ENCODE data around the gene EHF.

The EHF gene

DNA sequence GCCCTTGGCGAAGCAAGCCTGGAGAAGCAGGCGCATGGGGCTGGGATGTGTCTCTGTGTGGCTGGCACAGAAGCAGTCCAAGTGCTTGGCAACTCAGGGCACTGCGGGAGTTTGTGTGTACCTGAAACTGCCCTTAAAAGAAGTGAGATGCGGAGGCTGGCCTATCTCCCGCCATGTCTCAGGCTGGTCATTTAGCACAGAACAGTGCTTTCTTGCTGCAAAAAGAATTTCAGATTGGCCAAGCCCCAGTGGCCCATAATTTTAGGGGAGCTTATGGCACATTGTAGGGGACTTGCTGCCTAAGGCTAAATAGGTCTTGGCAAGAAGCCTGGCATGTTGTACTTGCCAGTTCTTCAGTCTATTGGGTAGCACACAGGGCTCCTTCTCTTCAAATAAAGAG lies 16.4 kb downstream of the EHF start:
- intact Hi-C loops (cut with DNase I; ENCODE audit: low total_unique reads), result no loop called here
- H3K36me3 ChIP-seq, result no peaks in the 10 kb centered on the region
- H3K27me3 ChIP-seq, result peaks cover 0 to 3% of the 10 kb centered on the region in 2 donors
- H3K4me3 ChIP-seq, result no peak overlapping the region
- H3K4me1 ChIP-seq, result peaks cover 0 to 19% (median 6%) of the 10 kb centered on the region in 4 donors
- H3K9me3 ChIP-seq, result no peaks in the 10 kb centered on the region
- TF ChIP-seq, protein P1, sequence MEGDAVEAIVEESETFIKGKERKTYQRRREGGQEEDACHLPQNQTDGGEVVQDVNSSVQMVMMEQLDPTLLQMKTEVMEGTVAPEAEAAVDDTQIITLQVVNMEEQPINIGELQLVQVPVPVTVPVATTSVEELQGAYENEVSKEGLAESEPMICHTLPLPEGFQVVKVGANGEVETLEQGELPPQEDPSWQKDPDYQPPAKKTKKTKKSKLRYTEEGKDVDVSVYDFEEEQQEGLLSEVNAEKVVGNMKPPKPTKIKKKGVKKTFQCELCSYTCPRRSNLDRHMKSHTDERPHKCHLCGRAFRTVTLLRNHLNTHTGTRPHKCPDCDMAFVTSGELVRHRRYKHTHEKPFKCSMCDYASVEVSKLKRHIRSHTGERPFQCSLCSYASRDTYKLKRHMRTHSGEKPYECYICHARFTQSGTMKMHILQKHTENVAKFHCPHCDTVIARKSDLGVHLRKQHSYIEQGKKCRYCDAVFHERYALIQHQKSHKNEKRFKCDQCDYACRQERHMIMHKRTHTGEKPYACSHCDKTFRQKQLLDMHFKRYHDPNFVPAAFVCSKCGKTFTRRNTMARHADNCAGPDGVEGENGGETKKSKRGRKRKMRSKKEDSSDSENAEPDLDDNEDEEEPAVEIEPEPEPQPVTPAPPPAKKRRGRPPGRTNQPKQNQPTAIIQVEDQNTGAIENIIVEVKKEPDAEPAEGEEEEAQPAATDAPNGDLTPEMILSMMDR (IDR thresholded peaks at IDR 0.05), result no peak
- DNase-seq, result no peak
- no peak overlapping the region for H3K27ac ChIP-seq

DNA sequence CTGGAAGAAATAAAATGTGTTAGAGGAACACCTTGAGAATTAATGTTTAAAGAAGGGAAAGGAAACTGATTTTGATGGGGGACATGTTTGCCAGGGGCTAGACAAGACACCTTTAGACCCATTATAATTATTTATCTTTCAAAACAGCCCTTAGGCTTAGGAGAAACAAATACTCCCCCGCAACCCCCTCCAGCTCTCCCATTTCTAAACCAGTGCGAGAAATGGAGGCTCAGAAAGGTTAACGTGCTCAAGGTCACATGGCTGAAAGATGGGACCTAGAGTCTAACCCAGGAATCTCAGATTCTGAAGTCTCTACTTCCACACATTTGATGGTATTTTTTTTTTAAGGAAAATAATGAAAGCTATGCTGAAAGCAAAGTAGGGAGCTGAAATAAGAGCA lies 18.0 kb downstream of the EHF start:
- H3K36me3 ChIP-seq, result no peaks in the 10 kb centered on the region
- H3K4me1 ChIP-seq, result peaks cover 0 to 13% (median 3%) of the 10 kb centered on the region in 4 donors
- no peak overlapping the region for H3K4me3 ChIP-seq
- TF ChIP-seq, protein P1 (IDR thresholded peaks at IDR 0.05), result no peak
- H3K27ac ChIP-seq, result no peak overlapping the region
- intact Hi-C loops (cut with DNase I; ENCODE audit: low total_unique reads), result no loop called here
- no peaks in the 10 kb centered on the region for H3K9me3 ChIP-seq
- DNase-seq, result no peak
- H3K27me3 ChIP-seq, result peaks cover 0 to 3% of the 10 kb centered on the region in 2 donors

DNA sequence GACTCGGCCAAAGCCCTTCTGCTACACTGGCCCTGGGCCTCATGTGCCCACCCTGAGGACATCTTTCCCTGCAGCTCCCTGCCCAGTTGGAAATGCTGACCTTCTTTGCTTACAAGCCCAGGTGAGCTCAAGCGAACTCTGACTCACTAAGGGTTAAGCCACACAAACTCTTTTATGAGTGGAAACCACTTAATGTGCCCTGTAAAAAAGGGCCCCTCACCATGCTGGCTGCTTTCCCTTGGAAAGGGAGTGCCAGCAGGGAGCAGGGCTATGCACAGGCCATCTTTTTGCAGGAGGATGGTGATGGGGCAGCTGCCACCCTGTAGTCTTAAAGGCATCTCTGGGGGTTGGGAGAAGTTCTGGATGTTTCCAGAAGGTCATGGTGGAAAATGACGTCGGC lies 18.7 kb downstream of the EHF start:
- TF ChIP-seq, protein P1 (IDR thresholded peaks at IDR 0.05), result no peak
- H3K4me3 ChIP-seq, result no peak overlapping the region
- no peak for DNase-seq
- no peaks in the 10 kb centered on the region for H3K9me3 ChIP-seq
- H3K36me3 ChIP-seq, result no peaks in the 10 kb centered on the region
- no peak overlapping the region for H3K27ac ChIP-seq
- peaks cover 0 to 5% of the 10 kb centered on the region in 2 donors for H3K27me3 ChIP-seq
- peaks cover 0 to 9% (median 0%) of the 10 kb centered on the region in 4 donors for H3K4me1 ChIP-seq
- intact Hi-C loops (cut with DNase I; ENCODE audit: low total_unique reads), result no loop called here

DNA sequence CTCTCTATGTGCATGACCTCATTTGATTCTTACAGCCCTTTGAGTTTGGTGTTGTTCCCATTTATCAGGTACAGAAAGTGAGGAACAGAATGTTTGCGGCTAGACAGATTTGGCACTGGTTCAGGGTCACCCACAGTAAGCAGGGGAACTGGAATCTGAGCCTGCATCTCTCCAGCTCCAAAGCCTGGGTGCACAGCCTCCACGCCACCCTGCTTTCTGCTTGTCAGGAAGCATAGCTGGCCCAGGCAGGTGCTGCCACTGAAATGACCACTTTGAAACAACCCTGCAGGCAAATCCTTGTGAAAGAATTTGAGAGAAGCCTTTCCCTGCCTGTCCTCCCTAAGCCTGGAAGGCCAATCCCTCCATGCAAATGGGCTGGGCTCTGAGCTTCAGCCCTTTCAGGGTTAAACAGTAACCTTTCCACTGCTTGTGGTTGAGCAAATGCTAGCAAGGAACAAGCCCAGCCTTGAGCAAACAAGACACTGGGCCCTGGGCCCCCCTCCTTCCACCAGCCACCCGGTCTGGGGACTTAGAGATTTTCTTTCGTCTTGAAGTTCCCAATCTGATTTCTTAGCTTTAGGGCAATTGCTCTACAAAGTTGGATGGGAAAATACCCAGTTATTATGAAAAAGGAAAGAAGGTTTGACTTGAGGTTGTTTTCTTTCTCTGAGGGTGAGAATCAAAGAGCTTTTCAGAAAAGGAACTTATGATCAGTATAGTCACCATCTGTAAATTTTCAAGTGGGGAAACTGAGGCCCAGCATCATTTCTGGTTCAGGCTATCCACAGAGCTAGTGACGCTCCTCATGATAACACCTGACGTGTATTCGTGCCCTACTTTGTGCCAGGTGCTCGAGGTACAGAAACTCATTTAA lies 19.4 kb downstream of the EHF start:
- Histone ChIP-seq H3K4me3 (no peak overlapping the region), H3K9me3 (no peaks in the 10 kb centered on the region), H3K27me3 (peaks cover 0 to 5% of the 10 kb centered on the region in 2 donors), H3K27ac (no peak overlapping the region), H3K36me3 (no peaks in the 10 kb centered on the region), H3K4me1 (peaks cover 0 to 9% (median 0%) of the 10 kb centered on the region in 4 donors)
- TF ChIP-seq, protein P1 (IDR thresholded peaks at IDR 0.05), result no peak
- no peak for DNase-seq
- intact Hi-C loops (cut with DNase I; ENCODE audit: low total_unique reads), result no loop called here

DNA sequence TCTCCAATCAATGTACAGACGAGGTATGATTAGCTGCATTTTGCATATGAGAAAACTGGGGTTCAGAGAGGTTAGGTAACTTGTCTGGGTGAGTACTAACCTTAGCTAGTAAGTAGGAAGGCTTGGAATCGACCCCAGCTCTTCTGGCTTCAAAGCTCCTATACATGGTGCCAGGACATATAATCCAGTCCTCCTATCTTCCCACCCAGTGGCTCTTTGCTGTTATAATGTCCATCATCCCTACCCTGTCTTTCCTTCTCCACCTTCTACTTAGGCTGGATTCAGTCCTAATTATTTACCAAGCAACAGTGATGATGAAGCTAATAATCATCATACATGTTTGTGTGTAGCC lies 20.0 kb downstream of the EHF start:
- H3K27ac ChIP-seq, result no peak overlapping the region
- TF ChIP-seq, protein P1 (IDR thresholded peaks at IDR 0.05), result no peak
- no peak for DNase-seq
- peaks cover 0 to 9% (median 0%) of the 10 kb centered on the region in 4 donors for H3K4me1 ChIP-seq
- H3K27me3 ChIP-seq, result peaks cover 0 to 5% of the 10 kb centered on the region in 2 donors
- intact Hi-C loops (cut with DNase I; ENCODE audit: low total_unique reads), result no loop called here
- H3K4me3 ChIP-seq, result no peak overlapping the region
- H3K9me3 ChIP-seq, result no peaks in the 10 kb centered on the region
- no peaks in the 10 kb centered on the region for H3K36me3 ChIP-seq

Measured in tibial artery (tissue), 4 donors.